ENCODE data around the gene CYP3A5. TPM values are rescaled to one million over a fixed set of nuclear protein-coding genes. Genes with fewer than 3 reads are reported as not detected.

The CYP3A5 gene
- total RNA-seq, 1 experiment from 2014 or later, result not detected

DNA sequence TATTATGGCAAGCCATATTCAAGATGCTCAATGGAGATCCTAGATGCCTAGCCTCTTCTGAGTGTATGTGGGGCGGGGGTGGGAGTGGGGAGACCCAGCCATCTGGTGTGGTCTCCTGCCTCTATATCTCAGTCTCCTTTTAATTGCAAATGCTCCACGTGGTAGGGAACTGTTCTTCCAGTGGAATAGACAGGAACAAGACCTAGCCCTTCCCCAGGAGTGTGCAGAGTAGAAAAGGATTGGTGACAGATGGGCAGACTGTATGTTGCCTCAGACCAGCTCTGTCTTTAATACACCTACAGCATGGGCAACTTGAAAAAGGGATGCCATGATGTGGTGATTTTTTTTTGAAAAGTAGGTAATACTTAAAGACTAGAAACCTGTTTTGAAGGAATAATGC, 12.6 kb downstream of the CYP3A5 start:
- no peak overlapping the region for H4K91ac ChIP-seq (ENCODE audit: insufficient read length, low read depth, low read length)
- H3K4me2 ChIP-seq (ENCODE audit: insufficient read depth, insufficient read length, low read length), result no peak overlapping the region
- no peak overlapping the region for H2BK20ac ChIP-seq (ENCODE audit: low read depth, low read length, poor library complexity, severe bottlenecking)
- no peak overlapping the region for H3K9ac ChIP-seq (ENCODE audit: extremely low read depth, insufficient read length, low read length)
- H3K23me2 ChIP-seq (ENCODE audit: insufficient read length, low read depth, low read length, poor library complexity, severe bottlenecking), result no peaks in the 10 kb centered on the region
- no peak overlapping the region for H2BK15ac ChIP-seq (ENCODE audit: low read depth, low read length)
- no peak overlapping the region for H3T11ph ChIP-seq (ENCODE audit: low read length)
- no peak overlapping the region for H2BK5ac ChIP-seq (ENCODE audit: insufficient read length, low read length)
- H3K27ac ChIP-seq (ENCODE audit: insufficient read length, low read depth, low read length), result no peak overlapping the region
- Mint-ChIP-seq H3K27ac (no peak overlapping the region), H3K4me1 (no peaks in the 10 kb centered on the region), H3K9me3 (no peaks in the 10 kb centered on the region), H3K27me3 (ENCODE audit: low read depth) (no peaks in the 10 kb centered on the region), H3K4me3 (no peak overlapping the region), H3K36me3 (ENCODE audit: insufficient read depth in 1 of 3, low read depth in 3 of 3) (no peaks in the 10 kb centered on the region)
- no peak overlapping the region for H3K14ac ChIP-seq (ENCODE audit: insufficient read depth, low read length)
- no peak overlapping the region for H3K23ac ChIP-seq (ENCODE audit: insufficient read length, low read depth, low read length)
- H3K4me1 ChIP-seq (ENCODE audit: insufficient read depth, low read length), result no peaks in the 10 kb centered on the region
- no peak overlapping the region for H3K56ac ChIP-seq (ENCODE audit: insufficient read length, low read depth, low read length)
- no peaks in the 10 kb centered on the region for H3K9me3 ChIP-seq (ENCODE audit: control insufficient read depth, low read depth, low read length)
- H3K79me1 ChIP-seq (ENCODE audit: insufficient read depth, low read depth, low read length, poor library complexity, severe bottlenecking), result no peaks in the 10 kb centered on the region
- no peak overlapping the region for H3K4ac ChIP-seq (ENCODE audit: low read depth, low read length)
- H4K8ac ChIP-seq (replicated peaks; ENCODE audit: insufficient read length, low read depth, low read length), result no peak overlapping the region
- H4K20me1 ChIP-seq (ENCODE audit: control insufficient read depth, insufficient read depth, insufficient read length), result no peaks in the 10 kb centered on the region
- no peak overlapping the region for H2AFZ ChIP-seq (ENCODE audit: low read length)
- H4K5ac ChIP-seq (ENCODE audit: insufficient read length, low read depth, low read length), result no peak overlapping the region
- no peak overlapping the region for H2AK5ac ChIP-seq (ENCODE audit: insufficient read length, low read length)
- no CpG with 5 or more reads among the region's 2 CpGs for WGBS (ENCODE audit: extremely low coverage, insufficient read length, low lambda C conversion rate)
- H3K79me2 ChIP-seq (ENCODE audit: insufficient read depth, low read length), result no peaks in the 10 kb centered on the region
- H3K18ac ChIP-seq (ENCODE audit: insufficient read length, low read depth, low read length), result no peak overlapping the region
- no peak overlapping the region for H2BK12ac ChIP-seq (ENCODE audit: insufficient read length, low read depth, low read length)
- TF ChIP-seq, protein P1, sequence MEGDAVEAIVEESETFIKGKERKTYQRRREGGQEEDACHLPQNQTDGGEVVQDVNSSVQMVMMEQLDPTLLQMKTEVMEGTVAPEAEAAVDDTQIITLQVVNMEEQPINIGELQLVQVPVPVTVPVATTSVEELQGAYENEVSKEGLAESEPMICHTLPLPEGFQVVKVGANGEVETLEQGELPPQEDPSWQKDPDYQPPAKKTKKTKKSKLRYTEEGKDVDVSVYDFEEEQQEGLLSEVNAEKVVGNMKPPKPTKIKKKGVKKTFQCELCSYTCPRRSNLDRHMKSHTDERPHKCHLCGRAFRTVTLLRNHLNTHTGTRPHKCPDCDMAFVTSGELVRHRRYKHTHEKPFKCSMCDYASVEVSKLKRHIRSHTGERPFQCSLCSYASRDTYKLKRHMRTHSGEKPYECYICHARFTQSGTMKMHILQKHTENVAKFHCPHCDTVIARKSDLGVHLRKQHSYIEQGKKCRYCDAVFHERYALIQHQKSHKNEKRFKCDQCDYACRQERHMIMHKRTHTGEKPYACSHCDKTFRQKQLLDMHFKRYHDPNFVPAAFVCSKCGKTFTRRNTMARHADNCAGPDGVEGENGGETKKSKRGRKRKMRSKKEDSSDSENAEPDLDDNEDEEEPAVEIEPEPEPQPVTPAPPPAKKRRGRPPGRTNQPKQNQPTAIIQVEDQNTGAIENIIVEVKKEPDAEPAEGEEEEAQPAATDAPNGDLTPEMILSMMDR (conservative IDR thresholded peaks at IDR 0.05), result no peak
- no peak overlapping the region for H2BK120ac ChIP-seq (ENCODE audit: low read depth, low read length, poor library complexity, severe bottlenecking)
- no peak for DNase-seq
- H3K27me3 ChIP-seq (ENCODE audit: insufficient read depth, low read length), result no peaks in the 10 kb centered on the region
